ENCODE data around the gene VIPR1.

VIPR1 gene

GRCh38 chr3:42491881-42492507 is 10.4 kb upstream of the VIPR1 start:
- Histone ChIP-seq H3K4me3 (IDR thresholded peaks at IDR 0.05; ENCODE audit: insufficient read depth, low read depth, low read length) (no peak overlapping the region), H3K4me1 (ENCODE audit: low read depth, poor library complexity, severe bottlenecking) (no peaks in the 10 kb centered on the region), H3K27ac (no peak overlapping the region), H3K36me3 (ENCODE audit: insufficient read depth) (no peaks in the 10 kb centered on the region), H2AFZ (ENCODE audit: low read depth) (no peak overlapping the region), H3K9ac (no peak overlapping the region), H3K4me2 (no peak overlapping the region), H4K20me1 (ENCODE audit: insufficient read depth) (no peaks in the 10 kb centered on the region), H3K79me2 (ENCODE audit: insufficient read depth, low read depth) (no peaks in the 10 kb centered on the region), H3K27me3 (ENCODE audit: insufficient read depth, low read depth) (no peaks in the 10 kb centered on the region)
- no peak for TF ChIP-seq CTCF (conservative IDR thresholded peaks at IDR 0.05; ENCODE audit: low read depth, low read length)

GRCh38 chr3:42492508-42493080 is 9.8 kb upstream of the VIPR1 start:
- Histone ChIP-seq H3K36me3 (ENCODE audit: insufficient read depth) (no peaks in the 10 kb centered on the region), H3K27ac (no peak overlapping the region), H3K4me2 (no peak overlapping the region), H3K4me3 (IDR thresholded peaks at IDR 0.05; ENCODE audit: insufficient read depth, low read depth, low read length) (no peak overlapping the region), H3K4me1 (ENCODE audit: low read depth, poor library complexity, severe bottlenecking) (no peaks in the 10 kb centered on the region), H2AFZ (ENCODE audit: low read depth) (no peak overlapping the region), H3K9ac (no peak overlapping the region), H3K79me2 (ENCODE audit: insufficient read depth, low read depth) (no peaks in the 10 kb centered on the region), H3K27me3 (ENCODE audit: insufficient read depth, low read depth) (no peaks in the 10 kb centered on the region), H4K20me1 (ENCODE audit: insufficient read depth) (no peaks in the 10 kb centered on the region)
- no peak for TF ChIP-seq CTCF (conservative IDR thresholded peaks at IDR 0.05; ENCODE audit: low read depth, low read length)

- Histone ChIP-seq H3K27me3 (ENCODE audit: insufficient read depth, low read depth) (no peaks in the 10 kb centered on the region), H3K9ac (no peak overlapping the region), H3K79me2 (ENCODE audit: insufficient read depth, low read depth) (no peaks in the 10 kb centered on the region), H3K4me2 (no peak overlapping the region), H3K4me1 (ENCODE audit: low read depth, poor library complexity, severe bottlenecking) (no peaks in the 10 kb centered on the region), H3K27ac (no peak overlapping the region), H3K36me3 (ENCODE audit: insufficient read depth) (no peaks in the 10 kb centered on the region), H2AFZ (ENCODE audit: low read depth) (no peak overlapping the region), H3K4me3 (IDR thresholded peaks at IDR 0.05; ENCODE audit: insufficient read depth, low read depth, low read length) (no peak overlapping the region), H4K20me1 (ENCODE audit: insufficient read depth) (no peaks in the 10 kb centered on the region)
- no peak for TF ChIP-seq CTCF (conservative IDR thresholded peaks at IDR 0.05; ENCODE audit: low read depth, low read length)
Measured at GRCh38 chr3:42493126-42493797, 9.2 kb upstream of the VIPR1 start.

GRCh38 chr3:42493798-42494151 is 8.7 kb upstream of the VIPR1 start:
- no peaks in the 10 kb centered on the region for H3K79me2 ChIP-seq (ENCODE audit: insufficient read depth, low read depth)
- H3K4me2 ChIP-seq, result no peak overlapping the region
- H3K4me3 ChIP-seq (IDR thresholded peaks at IDR 0.05; ENCODE audit: insufficient read depth, low read depth, low read length), result no peak overlapping the region
- no peaks in the 10 kb centered on the region for H3K4me1 ChIP-seq (ENCODE audit: low read depth, poor library complexity, severe bottlenecking)
- H3K9ac ChIP-seq, result no peak overlapping the region
- no peaks in the 10 kb centered on the region for H3K36me3 ChIP-seq (ENCODE audit: insufficient read depth)
- H2AFZ ChIP-seq (ENCODE audit: low read depth), result no peak overlapping the region
- H3K27me3 ChIP-seq (ENCODE audit: insufficient read depth, low read depth), result no peaks in the 10 kb centered on the region
- no peak for TF ChIP-seq CTCF (conservative IDR thresholded peaks at IDR 0.05; ENCODE audit: low read depth, low read length)
- H4K20me1 ChIP-seq (ENCODE audit: insufficient read depth), result no peaks in the 10 kb centered on the region
- H3K27ac ChIP-seq, result no peak overlapping the region

Measured in KMS-11 (cell line).